Pancreas (tissue), 10 donors: ENCODE measurements around the gene TNFRSF8. TPM values are rescaled to one million over a fixed set of nuclear protein-coding genes. Genes with fewer than 3 reads are reported as not detected.

Experiments used
- ATAC-seq, 4 donors: fragments of 200-7000 bp; cut with Tn5 transposase; one replicate each; pipeline versions ENCODE4 v1.8.0 to v1.9.1; 2020; ENCODE audit warnings: mild to moderate bottlenecking in 4 of 4, moderate library complexity in 4 of 4
- DNase-seq, 6 donors: peaks; one replicate each; pipeline ENCODE4 v3.0.0-alpha.2; 2020
- FAIRE-seq: peaks from 2 replicates; lab custom pipeline; 2012; peaks lifted over from hg19 to GRCh38; lab: Jason Lieb, UNC
- H3K27ac ChIP-seq, 4 donors: fragments of 200-600 bp; sonication (generic); 1 replicate in 3 of 4; 2 replicates in 1 of 4; pipeline versions ENCODE4 v1.5.0 to v1.8.0; 2020
- H3K27me3 ChIP-seq, 4 donors: fragments of 200-600 bp; one replicate each; pipeline ENCODE4 v1.8.0; 2021
- H3K36me3 ChIP-seq, 3 donors: fragments of 200-600 bp; sonication (generic) in 1 of 3; one replicate each; pipeline versions ENCODE4 v1.5.0 to v1.8.0; 2020 to 2021
- H3K4me1 ChIP-seq, 3 donors: fragments of 200-600 bp; one replicate each; pipeline ENCODE4 v1.8.0; 2021
- H3K4me3 ChIP-seq, 4 donors: fragments of 200-600 bp; sonication (generic) in 2 of 4; one replicate each; pipeline versions ENCODE4 v1.5.0 to v1.8.0; 2020 to 2021
- H3K9me3 ChIP-seq, 4 donors: fragments of 200-600 bp; one replicate each; pipeline ENCODE4 v1.8.0; 2021
- WGBS, 2 donors: extraction: QIAGEN DNeasy Blood & Tissue Kit; methylation state at CpG; one replicate each; pipeline ENCODE4 v1.1.7; 2013; 5-methylcytosine and 5-hydroxymethylcytosine counted together
- intact Hi-C, 3 donors: fragments of 100-400 bp; cut with DNase I; formaldehyde crosslinking; loops; one replicate each; pipeline versions ENCODE4 v1.11.1 to v1.14.2; 2022
- polyA plus RNA-seq, 2 donors: library from polyadenylated mRNA; stranded (reverse); fragments of 200-250 nt; gene quantifications; one replicate each; pipeline ENCODE4 v1.2.3, GENCODE V29; 2013
- total RNA-seq, 6 donors: library from RNA; stranded (reverse); fragmentation: NEBNext Ultra II Directional in 4 of 6; extraction: Animal tissue kit (Norgen Biotek cat#: 25700) in 4 of 6; gene quantifications; one replicate each; pipeline versions ENCODE4 v1.2.1 to v1.2.4, GENCODE V29; 2021 to 2023
- TF ChIP-seq, protein P1 (sequence below), 4 donors: fragments of 200-600 bp; sonication (generic) in 3 of 4; IDR thresholded peaks; one replicate each; pipeline versions ENCODE4 v1.5.0 to v1.8.0; 2021; ENCODE audit warnings: antibody characterized with exemption in 4 of 4
- donor health status: healthy with polysubstance abuse.
- donor health status: DM: no; HTN: no; CAD: no; lungs with moderate emphysema.
- donor health status: DM: no; HTN: no; CAD: no.
- donor health status: control.
- donor health status: control.
- donor health status: Bipolar disorder and iron deficiency.
- donor health status: DM: yes; HTN: yes; CAD: no.
- donor health status: DM: no; HTN: no; CAD: no.
- donor health status: DM: no; HTN: no; CAD: no.
- donor health status: DM: yes; HTN: yes; CAD: no.

The TNFRSF8 gene
- total and polyA plus RNA-seq, 8 donors: 0.08 to 0.72 (median 0.25) TPM; not detected in 1

DNA sequence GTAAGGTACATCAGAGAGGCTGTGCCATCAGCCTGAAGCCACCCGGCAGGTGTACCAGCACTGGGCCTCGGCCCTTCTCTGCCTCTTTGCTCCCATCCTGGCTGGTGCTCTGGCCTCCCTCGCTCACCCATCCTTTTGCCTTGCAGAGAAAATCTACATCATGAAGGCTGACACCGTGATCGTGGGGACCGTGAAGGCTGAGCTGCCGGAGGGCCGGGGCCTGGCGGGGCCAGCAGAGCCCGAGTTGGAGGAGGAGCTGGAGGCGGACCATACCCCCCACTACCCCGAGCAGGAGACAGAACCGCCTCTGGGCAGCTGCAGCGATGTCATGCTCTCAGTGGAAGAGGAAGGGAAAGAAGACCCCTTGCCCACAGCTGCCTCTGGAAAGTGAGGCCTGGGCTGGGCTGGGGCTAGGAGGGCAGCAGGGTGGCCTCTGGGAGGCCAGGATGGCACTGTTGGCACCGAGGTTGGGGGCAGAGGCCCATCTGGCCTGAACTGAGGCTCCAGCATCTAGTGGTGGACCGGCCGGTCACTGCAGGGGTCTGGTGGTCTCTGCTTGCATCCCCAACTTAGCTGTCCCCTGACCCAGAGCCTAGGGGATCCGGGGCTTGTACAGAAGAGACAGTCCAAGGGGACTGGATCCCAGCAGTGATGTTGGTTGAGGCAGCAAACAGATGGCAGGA, 79.2 kb downstream of the TNFRSF8 start:
- H3K36me3 ChIP-seq: no peaks in the 10 kb centered on the region
- TF ChIP-seq, protein P1, sequence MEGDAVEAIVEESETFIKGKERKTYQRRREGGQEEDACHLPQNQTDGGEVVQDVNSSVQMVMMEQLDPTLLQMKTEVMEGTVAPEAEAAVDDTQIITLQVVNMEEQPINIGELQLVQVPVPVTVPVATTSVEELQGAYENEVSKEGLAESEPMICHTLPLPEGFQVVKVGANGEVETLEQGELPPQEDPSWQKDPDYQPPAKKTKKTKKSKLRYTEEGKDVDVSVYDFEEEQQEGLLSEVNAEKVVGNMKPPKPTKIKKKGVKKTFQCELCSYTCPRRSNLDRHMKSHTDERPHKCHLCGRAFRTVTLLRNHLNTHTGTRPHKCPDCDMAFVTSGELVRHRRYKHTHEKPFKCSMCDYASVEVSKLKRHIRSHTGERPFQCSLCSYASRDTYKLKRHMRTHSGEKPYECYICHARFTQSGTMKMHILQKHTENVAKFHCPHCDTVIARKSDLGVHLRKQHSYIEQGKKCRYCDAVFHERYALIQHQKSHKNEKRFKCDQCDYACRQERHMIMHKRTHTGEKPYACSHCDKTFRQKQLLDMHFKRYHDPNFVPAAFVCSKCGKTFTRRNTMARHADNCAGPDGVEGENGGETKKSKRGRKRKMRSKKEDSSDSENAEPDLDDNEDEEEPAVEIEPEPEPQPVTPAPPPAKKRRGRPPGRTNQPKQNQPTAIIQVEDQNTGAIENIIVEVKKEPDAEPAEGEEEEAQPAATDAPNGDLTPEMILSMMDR (IDR thresholded peaks at IDR 0.05): no peak
- H3K27ac ChIP-seq: peak overlapping the region in 1 of 4 donors; percentile 52
- H3K9me3 ChIP-seq: no peaks in the 10 kb centered on the region
- no peak for FAIRE-seq
- intact Hi-C loops: no loop called here
- H3K4me3 ChIP-seq: no peak overlapping the region
- 81 to 83% methylated on average over 18 of the region's 18 CpGs for WGBS, 2 donors
- DNase-seq: peak in 1 of 6 donors; percentile 42
- H3K4me1 ChIP-seq: no peaks in the 10 kb centered on the region
- H3K27me3 ChIP-seq: no peaks in the 10 kb centered on the region
- no peak for ATAC-seq

- Histone ChIP-seq H3K4me3 (no peak overlapping the region), H3K27ac (peak overlapping the region in 2 of 4 donors; percentile 44 to 52), H3K27me3 (no peaks in the 10 kb centered on the region), H3K36me3 (no peaks in the 10 kb centered on the region), H3K9me3 (no peaks in the 10 kb centered on the region), H3K4me1 (no peaks in the 10 kb centered on the region)
- ATAC-seq: peak in 2 of 4 donors; percentile 49 to 52
- TF ChIP-seq, protein P1 (IDR thresholded peaks at IDR 0.05): no peak
- 79 to 85% methylated on average over 21 of the region's 21 CpGs for WGBS, 2 donors
- intact Hi-C loops: no loop called here
- DNase-seq: peak in 1 of 6 donors; percentile 55
- FAIRE-seq: no peak
These were observed 80.0 kb downstream of the TNFRSF8 start for GRCh38 chr1:12142891-12143630.

DNA sequence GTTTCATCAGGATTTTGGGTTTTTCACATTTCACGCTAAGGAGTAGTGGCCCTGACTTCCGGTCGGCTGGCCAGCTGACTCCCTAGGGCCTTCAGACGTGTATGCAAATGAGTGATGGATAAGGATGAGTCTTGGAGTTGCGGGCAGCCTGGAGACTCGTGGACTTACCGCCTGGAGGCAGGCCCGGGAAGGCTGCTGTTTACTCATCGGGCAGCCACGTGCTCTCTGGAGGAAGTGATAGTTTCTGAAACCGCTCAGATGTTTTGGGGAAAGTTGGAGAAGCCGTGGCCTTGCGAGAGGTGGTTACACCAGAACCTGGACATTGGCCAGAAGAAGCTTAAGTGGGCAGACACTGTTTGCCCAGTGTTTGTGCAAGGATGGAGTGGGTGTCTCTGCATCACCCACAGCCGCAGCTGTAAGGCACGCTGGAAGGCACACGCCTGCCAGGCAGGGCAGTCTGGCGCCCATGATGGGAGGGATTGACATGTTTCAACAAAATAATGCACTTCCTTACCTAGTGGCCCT, 80.6 kb downstream of the TNFRSF8 start:
- Histone ChIP-seq H3K36me3 (no peaks in the 10 kb centered on the region), H3K27me3 (no peaks in the 10 kb centered on the region), H3K4me1 (no peaks in the 10 kb centered on the region), H3K4me3 (no peak overlapping the region), H3K27ac (peak overlapping the region in 2 of 4 donors; percentile 44 to 52), H3K9me3 (no peaks in the 10 kb centered on the region)
- FAIRE-seq (no peak), DNase-seq (peak in 3 of 6 donors; percentile 15 to 72 (median 26)), ATAC-seq (peak in 3 of 4 donors; percentile 65 to 81 (median 73))
- WGBS, 2 donors: 52 to 56% methylated on average over 17 of the region's 17 CpGs
- TF ChIP-seq, protein P1 (IDR thresholded peaks at IDR 0.05): no peak
- intact Hi-C loops: no loop called here

- ATAC-seq (no peak), FAIRE-seq (no peak), DNase-seq (no peak)
- TF ChIP-seq, protein P1 (IDR thresholded peaks at IDR 0.05): no peak
- no peaks in the 10 kb centered on the region for H3K27me3 ChIP-seq
- no peaks in the 10 kb centered on the region for H3K4me1 ChIP-seq
- no peak overlapping the region for H3K4me3 ChIP-seq
- H3K36me3 ChIP-seq: no peaks in the 10 kb centered on the region
- H3K9me3 ChIP-seq: no peaks in the 10 kb centered on the region
- WGBS, 2 donors: 73 to 79% methylated on average over 8 of the region's 8 CpGs
- intact Hi-C loops: no loop called here
- peak overlapping the region in 2 of 4 donors; percentile 44 to 48 for H3K27ac ChIP-seq
These were observed 81.1 kb downstream of the TNFRSF8 start for GRCh38 chr1:12144236-12144635.
